Measurements from ENCODE around the gene EVX1.

- no peak for TF ChIP-seq EZH2 (IDR thresholded peaks at IDR 0.05; ENCODE audit: low read length)
- TF ChIP-seq CTCF (optimal IDR thresholded peaks at IDR 0.05 in 1 of 3, IDR thresholded peaks at IDR 0.05 in 1 of 3, conservative IDR thresholded peaks at IDR 0.05 in 1 of 3; ENCODE audit: extremely low read depth in 1 of 3, insufficient read depth in 2 of 3, low read length in 3 of 3) = no peak
Observed at GRCh38 chr7:27271384-27271783, 28.8 kb downstream of the EVX1 start.

Data from keratinocyte (primary cell).